WTC11 (cell line): ENCODE measurements around the gene PLPP2. TPM values are rescaled to one million over a fixed set of nuclear protein-coding genes. Genes with fewer than 3 reads are reported as not detected.

Source experiments
- ATAC-seq: fragments of 200-7000 bp; cut with Tn5 transposase; 2 replicates; pipeline ENCODE4 v1.10.0; 2021; ENCODE audit warnings: mild to moderate bottlenecking, moderate library complexity
- CTCF ChIA-PET: fragments of 300-600 bp; sonication (Branson Sonifier 250); formaldehyde crosslinking; loops from one replicate; lab custom pipeline; 2021; ENCODE audit warnings: antibody characterized with exemption; lab: Charles Lee
- POLR2A ChIA-PET: fragments of 350-600 bp; sonication (Branson Sonifier 250); formaldehyde crosslinking; loops from one replicate; lab custom pipeline; 2021; ENCODE audit warnings: antibody characterized with exemption; lab: Charles Lee
- DNase-seq: peaks from one replicate; pipeline ENCODE4 v3.0.0; 2021; ENCODE audit warnings: low spot score
- H3K27ac Mint-ChIP-seq: 2 replicates; pipeline ENCODE4 v1.8.0; 2021; ENCODE audit warnings: mixed read lengths
- H3K27me3 Mint-ChIP-seq: 2 replicates; pipeline ENCODE4 v1.8.0; 2021; ENCODE audit warnings: low read depth, mild to moderate bottlenecking, moderate library complexity, mixed read lengths
- H3K36me3 Mint-ChIP-seq: 2 replicates; pipeline ENCODE4 v1.8.0; 2021; ENCODE audit warnings: mixed read lengths
- H3K4me1 Mint-ChIP-seq: 2 replicates; pipeline ENCODE4 v1.8.0; 2022; ENCODE audit warnings: mixed read lengths
- H3K4me3 Mint-ChIP-seq: 2 replicates; pipeline ENCODE4 v1.8.0; 2021; ENCODE audit warnings: mild to moderate bottlenecking, moderate library complexity, mixed read lengths
- H3K9me3 Mint-ChIP-seq: 2 replicates; pipeline ENCODE4 v1.8.0; 2021; ENCODE audit warnings: mixed read lengths
- AFF4 ChIP-seq: sonication (generic); formaldehyde crosslinking; IDR thresholded peaks from 2 replicates; pipeline ENCODE4 v1.8.1; 2023; ENCODE audit warnings: mild to moderate bottlenecking, missing genetic modification reagents, borderline replicate concordance
- ATF1 ChIP-seq: sonication (generic); formaldehyde crosslinking; IDR thresholded peaks from 2 replicates; pipeline ENCODE4 v1.8.1; 2023; ENCODE audit warnings: mild to moderate bottlenecking, moderate library complexity, missing genetic modification reagents
- ATF3 ChIP-seq: sonication (generic); formaldehyde crosslinking; conservative IDR thresholded peaks from 2 replicates; pipeline ENCODE4 v1.8.1; 2022; ENCODE audit warnings: mild to moderate bottlenecking, missing genetic modification reagents
- E2F4 ChIP-seq: sonication (generic); formaldehyde crosslinking; IDR thresholded peaks from 2 replicates; pipeline ENCODE4 v1.8.1; 2022; ENCODE audit warnings: low read depth, mild to moderate bottlenecking, moderate library complexity, missing genetic modification reagents, borderline replicate concordance
- ELF4 ChIP-seq: sonication (generic); formaldehyde crosslinking; IDR thresholded peaks from 2 replicates; pipeline ENCODE4 v1.8.1; 2022; ENCODE audit warnings: low read depth, mild to moderate bottlenecking, moderate library complexity, missing genetic modification reagents
- KAT7 ChIP-seq: sonication (generic); formaldehyde crosslinking; IDR thresholded peaks from 2 replicates; pipeline ENCODE4 v1.8.1; 2023; ENCODE audit warnings: missing genetic modification reagents, mild to moderate bottlenecking, borderline replicate concordance
- MXD4 ChIP-seq: fragments of 250-450 bp; sonication (Bioruptor Pico); IDR thresholded peaks from 2 replicates; pipeline ENCODE4 v1.8.0; 2021; ENCODE audit warnings: mild to moderate bottlenecking, moderate library complexity, borderline replicate concordance
- NFE2L1 ChIP-seq: sonication (generic); formaldehyde crosslinking; IDR thresholded peaks from 2 replicates; pipeline ENCODE4 v1.8.1; 2023; ENCODE audit warnings: missing genetic modification reagents
- NR1H2 ChIP-seq: sonication (generic); formaldehyde crosslinking; IDR thresholded peaks from 2 replicates; pipeline ENCODE4 v1.9.0; 2021; ENCODE audit warnings: mild to moderate bottlenecking, moderate library complexity, missing genetic modification reagents
- PRRX2 ChIP-seq: fragments of 250-450 bp; sonication (Bioruptor Pico); IDR thresholded peaks from 2 replicates; pipeline ENCODE4 v1.8.0; 2021; ENCODE audit warnings: mild to moderate bottlenecking
- STAT6 ChIP-seq: sonication (generic); formaldehyde crosslinking; conservative IDR thresholded peaks from 2 replicates; pipeline ENCODE4 v1.8.1; 2023; ENCODE audit warnings: mild to moderate bottlenecking, low read depth, missing genetic modification reagents, moderate library complexity
- TEAD4 ChIP-seq: sonication (generic); formaldehyde crosslinking; IDR thresholded peaks from 2 replicates; pipeline ENCODE4 v1.8.0; 2022; ENCODE audit warnings: mild to moderate bottlenecking, missing genetic modification reagents
- ZMAT4 ChIP-seq: fragments of 250-450 bp; sonication (Bioruptor Pico); IDR thresholded peaks from 2 replicates; pipeline ENCODE4 v1.9.0; 2021; ENCODE audit warnings: mild to moderate bottlenecking
- ZNF219 ChIP-seq: sonication (generic); formaldehyde crosslinking; IDR thresholded peaks from 2 replicates; pipeline ENCODE4 v1.8.0; 2023; ENCODE audit warnings: missing genetic modification reagents, mild to moderate bottlenecking, borderline replicate concordance
- ZNF263 ChIP-seq: sonication (generic); formaldehyde crosslinking; IDR thresholded peaks from 2 replicates; pipeline ENCODE4 v1.8.1; 2022; ENCODE audit warnings: low read depth, mild to moderate bottlenecking, moderate library complexity, missing genetic modification reagents
- ZNF396 ChIP-seq: fragments of 250-450 bp; sonication (Bioruptor Pico); IDR thresholded peaks from 2 replicates; pipeline ENCODE4 v1.8.0; 2021; ENCODE audit warnings: mild to moderate bottlenecking, moderate library complexity, borderline replicate concordance
- ZNF512 ChIP-seq: sonication (generic); formaldehyde crosslinking; IDR thresholded peaks from 2 replicates; pipeline ENCODE4 v1.8.1; 2022; ENCODE audit warnings: missing genetic modification reagents, borderline replicate concordance
- ZSCAN18 ChIP-seq: fragments of 250-450 bp; sonication (Bioruptor Pico); IDR thresholded peaks from 2 replicates; pipeline ENCODE4 v2.1.2; 2022; ENCODE audit warnings: mild to moderate bottlenecking, moderate library complexity
- total RNA-seq: library from RNA; stranded (reverse); gene quantifications from 3 replicates; pipeline ENCODE4 v1.2.3, GENCODE V29; 2021

The PLPP2 gene
- total RNA-seq, 1 experiment from 2014 or later: 78.7 TPM

- POLR2A ChIA-PET: no interaction called here
- CTCF ChIA-PET: interaction anchor here (2.4 kb wide), 1 partner anchor 20 kb away, joined by 7 read pairs; no protein-coding TSS in a partner anchor
- peaks cover 11% of the 10 kb centered on the region for H3K9me3 Mint-ChIP-seq
- TF ChIP-seq ZNF263 (CRISPR knock-in tag): no peak
- no peak for TF ChIP-seq ATF1
- no peak for TF ChIP-seq PRRX2
- TF ChIP-seq ATF3 (CRISPR knock-in tag): no peak
- no peak for TF ChIP-seq ZNF396 (CRISPR knock-in tag)
- TF ChIP-seq NFE2L1 (CRISPR knock-in tag): no peak
- no peak for TF ChIP-seq TEAD4 (CRISPR knock-in tag)
- TF ChIP-seq MXD4 (CRISPR knock-in tag): no peak
- TF ChIP-seq E2F4: no peak
- TF ChIP-seq ZMAT4 (CRISPR knock-in tag): no peak
- no peak for TF ChIP-seq ZSCAN18
- no peaks in the 10 kb centered on the region for H3K4me1 Mint-ChIP-seq
- H3K27ac Mint-ChIP-seq: peak overlapping the region; percentile 19; the same call in 1 of the 2 replicates
- H3K4me3 Mint-ChIP-seq: no peak overlapping the region
- H3K36me3 Mint-ChIP-seq: peaks cover 57% of the 10 kb centered on the region
- no peaks in the 10 kb centered on the region for H3K27me3 Mint-ChIP-seq
- ATAC-seq (no peak), DNase-seq (no peak)
Observed at GRCh38 chr19:313988-314815, 23.0 kb upstream of the PLPP2 start.

GRCh38 chr19:313169-313987, 22.2 kb upstream of the PLPP2 start:
- Mint-ChIP-seq H3K4me3 (no peak overlapping the region), H3K9me3 (peaks cover 9% of the 10 kb centered on the region), H3K27me3 (no peaks in the 10 kb centered on the region), H3K36me3 (peaks cover 53% of the 10 kb centered on the region), H3K27ac (no peak overlapping the region), H3K4me1 (no peaks in the 10 kb centered on the region)
- ATAC-seq (no peak), DNase-seq (no peak)
- POLR2A ChIA-PET: no interaction called here
- CTCF ChIA-PET: interaction anchor here (2.4 kb wide), 1 partner anchor 19 kb away, joined by 7 read pairs; no protein-coding TSS in a partner anchor
- TF ChIP-seq ZNF219 (CRISPR knock-in tag) (no peak), ELF4 (no peak), STAT6 (no peak), ATF3 (CRISPR knock-in tag) (no peak), AFF4 (CRISPR knock-in tag) (no peak), ZNF512 (CRISPR knock-in tag) (no peak), NR1H2 (CRISPR knock-in tag) (no peak), KAT7 (CRISPR knock-in tag) (no peak)
